MM.1S (cell line): Measurements from ENCODE around the gene CDK11A.
"Not testable (repeated sequence)": the region's sequence is repeated elsewhere in the genome, so short reads cannot be mapped to it uniquely, and the experiment has no call there.

Source experiments
- DNase-seq: peaks from one replicate; pipeline ENCODE4 v3.0.0-alpha.2; 2015
- H2AFZ ChIP-seq: fragments of 300-600 bp; sonication (generic); 2 replicates; pipeline ENCODE4 v1.6.0; 2016; ENCODE audit warnings: antibody characterized with exemption, low read length
- H3F3A ChIP-seq: fragments of 300-600 bp; sonication (generic); 2 replicates; pipeline ENCODE4 v1.6.1; 2016; ENCODE audit warnings: mild to moderate bottlenecking, antibody characterized with exemption, low read length, moderate library complexity, mixed read lengths; ENCODE audit not compliant: insufficient read depth
- H3K27ac ChIP-seq: fragments of 300-600 bp; sonication (generic); 2 replicates; pipeline ENCODE4 v1.5.1; 2016; ENCODE audit warnings: mild to moderate bottlenecking, low read length
- H3K27me3 ChIP-seq: fragments of 300-600 bp; sonication (generic); replicated peaks from 2 replicates; pipeline ENCODE4 v1.6.0; 2016; ENCODE audit warnings: low read length; ENCODE audit not compliant: insufficient read depth
- H3K36me3 ChIP-seq: fragments of 300-600 bp; sonication (generic); replicated peaks from 2 replicates; pipeline ENCODE4 v1.6.1; 2016; ENCODE audit warnings: mild to moderate bottlenecking, low read length, mixed read lengths; ENCODE audit not compliant: insufficient read depth
- H3K4me1 ChIP-seq: fragments of 300-600 bp; sonication (generic); 2 replicates; pipeline ENCODE4 v1.6.1; 2016; ENCODE audit warnings: low read length, mixed read lengths
- H3K4me2 ChIP-seq: fragments of 300-600 bp; sonication (generic); 2 replicates; pipeline ENCODE4 v1.6.0; 2016; ENCODE audit warnings: low read depth, low read length
- H3K4me3 ChIP-seq: fragments of 300-600 bp; sonication (generic); 2 replicates; pipeline ENCODE4 v1.5.1; 2016; ENCODE audit warnings: low read length, mixed read lengths
- H3K79me2 ChIP-seq: fragments of 300-600 bp; sonication (generic); 2 replicates; pipeline ENCODE4 v1.6.1; 2016; ENCODE audit warnings: mixed run types, low read length, mixed read lengths
- H3K9ac ChIP-seq: fragments of 300-600 bp; sonication (generic); 2 replicates; pipeline ENCODE4 v1.6.1; 2016; ENCODE audit warnings: low read length, mixed read lengths
- H3K9me2 ChIP-seq: fragments of 300-600 bp; sonication (generic); replicated peaks from 2 replicates; pipeline ENCODE4 v1.6.1; 2016; ENCODE audit warnings: mild to moderate bottlenecking, low read length, mixed read lengths; ENCODE audit not compliant: insufficient read depth
- H3K9me3 ChIP-seq: fragments of 300-600 bp; sonication (generic); replicated peaks from 2 replicates; pipeline ENCODE4 v1.6.1; 2016; ENCODE audit warnings: mild to moderate bottlenecking, low read length, mixed read lengths; ENCODE audit not compliant: insufficient read depth
- H4K20me1 ChIP-seq: fragments of 300-600 bp; sonication (generic); 2 replicates; pipeline ENCODE4 v1.6.1; 2016; ENCODE audit warnings: mild to moderate bottlenecking, low read length, moderate library complexity, mixed read lengths; ENCODE audit not compliant: insufficient read depth

The CDK11A gene

GRCh38 chr1:1696431-1697357 lies 27.5 kb downstream of the CDK11A start:
- not testable (repeated sequence) for H3K4me1 ChIP-seq, H3K9me2 ChIP-seq, H3F3A ChIP-seq, H3K4me3 ChIP-seq, H3K27me3 ChIP-seq, H4K20me1 ChIP-seq, DNase-seq, H3K9ac ChIP-seq, H3K27ac ChIP-seq, H3K4me2 ChIP-seq, H2AFZ ChIP-seq, H3K36me3 ChIP-seq, H3K9me3 ChIP-seq, H3K79me2 ChIP-seq

GRCh38 chr1:1692714-1693647 lies 31.2 kb downstream of the CDK11A start, which contains the start of gene SLC35E2B:
Gene SLC35E2B (minus strand): TSS chr1:1692795. CDS start chr1:1676699, 16,096 bp downstream.
- not testable (repeated sequence) for H3K9me3 ChIP-seq, H2AFZ ChIP-seq, H3K36me3 ChIP-seq, H3F3A ChIP-seq, H3K4me1 ChIP-seq, H3K4me2 ChIP-seq, H4K20me1 ChIP-seq, H3K9me2 ChIP-seq, H3K27me3 ChIP-seq, H3K79me2 ChIP-seq
- peak within 1 kb of the TSS; percentile 84 for H3K27ac ChIP-seq
- peak within 1 kb of the TSS; percentile 48; the same call in 1 of the 2 replicates for H3K4me3 ChIP-seq
- DNase-seq, result peak; percentile 89
- peak within 1 kb of the TSS; percentile 72 for H3K9ac ChIP-seq

- not testable (repeated sequence) for H3K9me3 ChIP-seq, H3K9me2 ChIP-seq, H3K4me2 ChIP-seq, H4K20me1 ChIP-seq, H2AFZ ChIP-seq, H3K27me3 ChIP-seq, H3K36me3 ChIP-seq, H3F3A ChIP-seq, H3K4me1 ChIP-seq
- peaks cover 10% of the 10 kb centered on the region for H3K79me2 ChIP-seq
- peak overlapping the region; percentile 48; the same call in 1 of the 2 replicates for H3K4me3 ChIP-seq
- peak; percentile 45 for DNase-seq
- H3K27ac ChIP-seq, result peak overlapping the region; percentile 84; the same call in 1 of the 2 replicates
- H3K9ac ChIP-seq, result peak overlapping the region; percentile 72
Measured at GRCh38 chr1:1692324-1692713, 31.8 kb downstream of the CDK11A start.

GRCh38 chr1:1691443-1691842 lies 32.7 kb downstream of the CDK11A start:
- H2AFZ ChIP-seq, H3K9me2 ChIP-seq, H3K4me2 ChIP-seq, H3K9me3 ChIP-seq, H3K4me3 ChIP-seq, DNase-seq, H3K27me3 ChIP-seq, H3K36me3 ChIP-seq, H3K4me1 ChIP-seq, H3K9ac ChIP-seq, H3K27ac ChIP-seq, H3F3A ChIP-seq, H4K20me1 ChIP-seq: not testable (repeated sequence)
- peaks cover 15% of the 10 kb centered on the region for H3K79me2 ChIP-seq

- not testable (repeated sequence) for H3K9me3 ChIP-seq, H3K4me1 ChIP-seq, DNase-seq, H4K20me1 ChIP-seq, H3K4me2 ChIP-seq, H3K9ac ChIP-seq, H3K27ac ChIP-seq, H3K4me3 ChIP-seq, H2AFZ ChIP-seq, H3K27me3 ChIP-seq, H3F3A ChIP-seq, H3K9me2 ChIP-seq, H3K36me3 ChIP-seq
- H3K79me2 ChIP-seq, result peaks cover 28% of the 10 kb centered on the region
Measured at GRCh38 chr1:1689526-1689925, 34.6 kb downstream of the CDK11A start.
